Ovary (tissue), 9 donors: ENCODE data around the gene PLEKHA3. TPM values are rescaled to one million over a fixed set of nuclear protein-coding genes. Genes with fewer than 3 reads are reported as not detected.

Experiments used
- DNase-seq, 5 donors: peaks; one replicate each; pipeline ENCODE4 v3.0.0-alpha.2; 2019 to 2020
- H3K27ac ChIP-seq, 2 donors: fragments of 200-600 bp; one replicate each; pipeline versions ENCODE4 v1.5.1 to v1.8.0; 2019 to 2022
- H3K27me3 ChIP-seq: fragments of 200-600 bp; one replicate; pipeline ENCODE4 v1.8.0; 2022
- H3K36me3 ChIP-seq: fragments of 200-600 bp; sonication (generic); one replicate; pipeline ENCODE4 v1.5.1; 2019
- H3K4me1 ChIP-seq: one replicate; pipeline ENCODE4 v1.8.1; 2013; ENCODE audit warnings: mild to moderate bottlenecking, moderate library complexity; ENCODE audit not compliant: insufficient read depth
- H3K4me3 ChIP-seq: fragments of 200-600 bp; sonication (generic); one replicate; pipeline ENCODE4 v1.5.1; 2017
- H3K9me3 ChIP-seq, 2 donors: fragments of 200-600 bp in 1 of 2; sonication (generic) in 1 of 2; one replicate each; pipeline versions ENCODE4 v1.5.1 to v1.8.1; 2013 to 2019; ENCODE audit warnings: mild to moderate bottlenecking in 1 of 2, moderate library complexity in 1 of 2
- EP300 ChIP-seq: sonication (generic); formaldehyde crosslinking; IDR thresholded peaks from one replicate; pipeline ENCODE4 v1.6.1; 2017; ENCODE audit warnings: antibody characterized with exemption
- POLR2A ChIP-seq: fragments of 450-650 bp; IDR thresholded peaks from one replicate; pipeline ENCODE4 v1.6.1; 2017; ENCODE audit warnings: antibody characterized with exemption, mild to moderate bottlenecking, moderate library complexity
- WGBS, 3 donors: extraction: QIAGEN DNeasy Blood & Tissue Kit in 1 of 3; methylation state at CpG; one replicate each; pipeline versions ENCODE4 v1.1.5 to v1.1.7; 2013 to 2017; 5-methylcytosine and 5-hydroxymethylcytosine counted together
- intact Hi-C, 4 donors: fragments of 100-400 bp; cut with DNase I; formaldehyde crosslinking; loops; one replicate each; pipeline versions ENCODE4 v1.11.0 to v1.15.1; 2022 to 2023
- polyA plus RNA-seq, 2 donors: library from polyadenylated mRNA; stranded (reverse); fragments of 200-250 nt in 1 of 2; fragments of 350-450 nt in 1 of 2; fragmentation: Illumina TruSeq in 1 of 2; extraction: RNeasy Lipid Tissue Mini Kit (QIAGEN cat#74804) in 1 of 2; gene quantifications; one replicate each; pipeline ENCODE4 v1.2.3, GENCODE V29; 2013 to 2014
- total RNA-seq, 7 donors: library from RNA; depleted of rRNA in 2 of 7; stranded (reverse); fragments of >200 nt in 2 of 7; fragmentation: NEBNext Ultra II Directional in 3 of 7; extraction: Animal tissue kit (Norgen Biotek cat#: 25700) in 3 of 7; gene quantifications; one replicate each; pipeline versions ENCODE4 v1.1.0 to v1.2.4, GENCODE V29; 2016 to 2023
- TF ChIP-seq, protein P1 (sequence below), 3 donors: fragments of 450-650 bp in 2 of 3; fragments of 200-600 bp in 1 of 3; IDR thresholded peaks; one replicate each; pipeline versions ENCODE4 v1.5.1 to v1.8.0; 2016 to 2022; ENCODE audit warnings: antibody characterized with exemption in 3 of 3, mild to moderate bottlenecking in 1 of 3
- donor health status: DM: no; HTN: no; CAD: no; lungs with moderate emphysema.
- donor health status: DM: no; HTN: no; CAD: no.
- donor health status: Bipolar disorder and iron deficiency.
- donor health status: DM: yes; HTN: yes; CAD: no.
- donor health status: DM: no; HTN: no; CAD: no.
- donor health status: DM: yes; HTN: yes; CAD: no.

The PLEKHA3 gene
- total and polyA plus RNA-seq, 9 donors: 4.4 to 40.6 (median 30.7) TPM

DNA sequence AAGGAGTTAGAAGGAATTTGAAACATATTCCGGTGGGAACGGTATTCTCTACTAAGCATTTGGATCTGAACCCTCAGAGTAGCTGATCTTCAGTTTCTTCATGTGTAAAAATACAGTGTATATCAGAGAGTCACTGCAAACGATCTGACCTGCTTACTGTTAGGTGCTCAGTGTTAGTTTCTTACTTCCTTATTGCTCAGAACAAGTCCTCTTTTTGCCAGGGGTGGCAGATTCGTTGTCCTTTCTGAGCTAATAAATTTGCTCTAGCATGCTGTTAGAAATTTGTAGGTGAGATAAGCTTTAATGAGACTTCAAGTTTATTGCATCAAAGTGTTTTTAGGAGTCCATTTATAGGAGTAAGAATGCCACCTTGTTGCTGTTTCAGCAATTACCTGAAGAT is 15.8 kb downstream of the PLEKHA3 start:
- DNase-seq: no peak
- Histone ChIP-seq H3K4me1 (no peaks in the 10 kb centered on the region), H3K9me3 (no peaks in the 10 kb centered on the region), H3K27ac (no peak overlapping the region), H3K36me3 (no peaks in the 10 kb centered on the region), H3K27me3 (no peaks in the 10 kb centered on the region), H3K4me3 (no peak overlapping the region)
- 74 to 75% (median 75%) methylated on average over 4 of the region's 4 CpGs for WGBS, 3 donors
- intact Hi-C loops: no loop called here
- TF ChIP-seq POLR2A: no peak
- TF ChIP-seq EP300: no peak
- TF ChIP-seq, protein P1, sequence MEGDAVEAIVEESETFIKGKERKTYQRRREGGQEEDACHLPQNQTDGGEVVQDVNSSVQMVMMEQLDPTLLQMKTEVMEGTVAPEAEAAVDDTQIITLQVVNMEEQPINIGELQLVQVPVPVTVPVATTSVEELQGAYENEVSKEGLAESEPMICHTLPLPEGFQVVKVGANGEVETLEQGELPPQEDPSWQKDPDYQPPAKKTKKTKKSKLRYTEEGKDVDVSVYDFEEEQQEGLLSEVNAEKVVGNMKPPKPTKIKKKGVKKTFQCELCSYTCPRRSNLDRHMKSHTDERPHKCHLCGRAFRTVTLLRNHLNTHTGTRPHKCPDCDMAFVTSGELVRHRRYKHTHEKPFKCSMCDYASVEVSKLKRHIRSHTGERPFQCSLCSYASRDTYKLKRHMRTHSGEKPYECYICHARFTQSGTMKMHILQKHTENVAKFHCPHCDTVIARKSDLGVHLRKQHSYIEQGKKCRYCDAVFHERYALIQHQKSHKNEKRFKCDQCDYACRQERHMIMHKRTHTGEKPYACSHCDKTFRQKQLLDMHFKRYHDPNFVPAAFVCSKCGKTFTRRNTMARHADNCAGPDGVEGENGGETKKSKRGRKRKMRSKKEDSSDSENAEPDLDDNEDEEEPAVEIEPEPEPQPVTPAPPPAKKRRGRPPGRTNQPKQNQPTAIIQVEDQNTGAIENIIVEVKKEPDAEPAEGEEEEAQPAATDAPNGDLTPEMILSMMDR (IDR thresholded peaks at IDR 0.05): no peak

DNA sequence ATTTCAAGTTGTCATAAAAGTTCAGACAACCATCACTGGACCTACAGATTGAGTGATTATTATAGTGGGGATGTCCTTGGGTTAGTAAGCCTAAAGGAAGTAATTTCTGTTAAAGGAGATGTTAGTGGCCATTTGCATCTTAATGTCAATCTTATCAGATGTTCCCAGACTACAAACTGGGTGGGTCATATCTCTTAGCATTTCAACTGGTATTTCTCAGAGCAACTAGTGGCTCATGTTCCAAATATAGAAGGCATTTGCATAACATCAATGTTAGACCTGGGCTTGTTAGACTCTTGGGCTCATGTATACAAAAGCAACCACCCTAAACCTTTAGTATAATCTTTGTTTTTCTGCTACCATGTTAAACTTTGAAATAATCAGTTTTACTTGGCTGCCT is 17.9 kb downstream of the PLEKHA3 start:
- no peak overlapping the region for H3K27ac ChIP-seq
- no peaks in the 10 kb centered on the region for H3K27me3 ChIP-seq
- H3K4me3 ChIP-seq: no peak overlapping the region
- no peaks in the 10 kb centered on the region for H3K9me3 ChIP-seq
- H3K36me3 ChIP-seq: no peaks in the 10 kb centered on the region
- TF ChIP-seq EP300 (no peak), POLR2A (no peak)
- TF ChIP-seq, protein P1 (IDR thresholded peaks at IDR 0.05): no peak
- intact Hi-C loops: no loop called here
- no peak for DNase-seq
- H3K4me1 ChIP-seq: no peaks in the 10 kb centered on the region

DNA sequence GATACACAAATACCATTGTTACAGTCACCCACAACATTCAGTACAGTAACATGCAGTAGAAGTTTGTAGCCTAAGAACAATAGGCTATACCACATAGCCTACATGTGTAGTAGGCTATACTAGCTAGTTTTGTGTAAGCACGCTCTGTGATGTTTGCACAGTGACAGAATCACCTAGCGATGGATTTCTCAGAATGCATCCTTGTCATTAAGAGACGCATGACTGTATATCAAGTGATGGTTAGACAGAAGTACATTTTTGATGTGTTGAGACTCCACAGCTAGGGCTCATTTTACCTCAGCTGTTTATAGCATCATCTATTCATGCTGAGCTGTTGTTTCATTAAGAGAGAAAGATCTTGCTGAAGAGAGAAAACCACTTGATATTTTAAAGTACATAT is 19.4 kb downstream of the PLEKHA3 start:
- Histone ChIP-seq H3K27ac (no peak overlapping the region), H3K4me3 (no peak overlapping the region), H3K36me3 (no peaks in the 10 kb centered on the region), H3K9me3 (no peaks in the 10 kb centered on the region), H3K4me1 (no peaks in the 10 kb centered on the region), H3K27me3 (no peaks in the 10 kb centered on the region)
- intact Hi-C loops: no loop called here
- TF ChIP-seq POLR2A: no peak
- TF ChIP-seq, protein P1 (IDR thresholded peaks at IDR 0.05): no peak
- no peak for TF ChIP-seq EP300
- no peak for DNase-seq
- WGBS, 3 donors: 97 to 98% (median 97%) methylated on average over 3 of the region's 3 CpGs

DNA sequence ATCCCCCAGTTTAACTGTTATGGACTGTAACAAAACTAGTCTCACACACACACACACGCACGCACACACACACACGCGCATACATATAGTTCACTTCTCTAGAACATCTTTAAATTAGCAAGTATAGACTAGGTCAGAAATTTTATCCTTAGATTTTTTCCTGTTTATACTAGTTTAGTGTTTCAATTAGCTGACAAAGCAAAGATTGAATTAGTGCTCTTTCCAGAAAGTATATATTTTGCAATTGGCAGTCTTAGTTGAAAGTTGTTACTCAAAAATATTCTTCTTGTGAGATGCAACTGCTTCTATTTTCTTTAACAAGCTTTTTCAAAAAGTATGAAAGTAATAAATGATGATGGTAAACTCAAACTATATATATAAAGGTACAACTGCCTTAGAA is 22.5 kb downstream of the PLEKHA3 start:
- Histone ChIP-seq H3K27me3 (no peaks in the 10 kb centered on the region), H3K27ac (no peak overlapping the region), H3K36me3 (no peaks in the 10 kb centered on the region), H3K4me3 (no peak overlapping the region), H3K9me3 (no peaks in the 10 kb centered on the region), H3K4me1 (no peaks in the 10 kb centered on the region)
- no peak for DNase-seq
- intact Hi-C loops: no loop called here
- 53 to 99% (median 98%) methylated on average over 4 of the region's 4 CpGs for WGBS, 3 donors
- TF ChIP-seq POLR2A (no peak), EP300 (no peak)

DNA sequence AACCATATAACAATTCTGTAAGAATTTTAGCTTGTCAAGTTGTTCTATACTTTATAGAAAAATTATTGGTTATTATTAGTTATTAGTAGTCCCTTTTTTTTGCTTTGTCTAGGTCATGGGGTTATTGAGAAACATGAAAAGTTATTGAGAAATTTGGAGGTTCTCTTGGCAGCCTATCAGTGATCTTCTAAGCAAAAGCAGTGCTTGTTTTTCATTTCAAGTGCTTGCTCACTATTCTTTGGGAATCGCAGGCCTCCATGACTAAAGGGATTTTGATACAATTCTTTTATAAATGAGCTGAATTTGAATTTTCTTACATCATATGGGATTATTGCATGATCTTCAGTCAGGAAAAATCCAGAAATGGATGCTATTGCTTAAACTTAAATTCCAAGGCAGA is 25.8 kb downstream of the PLEKHA3 start:
- 74 to 91% (median 76%) methylated on average over 1 of the region's 1 CpG for WGBS, 3 donors
- Histone ChIP-seq H3K36me3 (no peaks in the 10 kb centered on the region), H3K9me3 (no peaks in the 10 kb centered on the region), H3K27me3 (no peaks in the 10 kb centered on the region), H3K4me3 (no peak overlapping the region), H3K27ac (no peak overlapping the region), H3K4me1 (no peaks in the 10 kb centered on the region)
- TF ChIP-seq POLR2A (no peak), EP300 (no peak)
- TF ChIP-seq, protein P1 (IDR thresholded peaks at IDR 0.05): no peak
- intact Hi-C loops: no loop called here
- DNase-seq: no peak
